Activated CD4-positive, alpha-beta T cell treated with anti-CD3 and anti-CD28 coated beads, Interleukin-2, amount 50 U/mL, for 4 hours (primary cell): ENCODE results near the gene ZNF839.
"Not testable (repeated sequence)": the region's sequence is repeated elsewhere in the genome, so short reads cannot be mapped to it uniquely, and the experiment has no call there.

Source experiments
- DNase-seq, 2 experiments: peaks; one replicate each; pipeline ENCODE4 v3.0.0-alpha.2; 2020

ZNF839 gene

DNA sequence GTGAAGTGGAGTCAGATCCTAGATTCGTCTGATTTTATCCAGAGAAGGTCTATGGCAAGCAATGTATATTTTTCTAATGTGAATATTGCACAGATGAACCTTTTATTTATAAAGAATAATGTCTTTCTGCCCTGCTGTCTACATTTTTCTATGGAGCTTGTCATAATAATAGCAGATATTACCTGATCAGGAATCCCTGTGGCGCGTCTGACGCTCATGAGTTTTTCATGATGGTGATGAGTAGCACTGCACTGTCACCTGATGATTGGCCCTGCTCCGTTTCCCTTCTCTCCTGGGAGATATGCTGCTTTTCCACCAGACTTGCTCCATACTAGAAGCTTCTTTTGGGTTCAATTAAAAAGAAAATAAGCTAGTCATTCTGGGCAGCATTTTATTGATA is 22.7 kb downstream of the ZNF839 start:
- no peak for DNase-seq

DNA sequence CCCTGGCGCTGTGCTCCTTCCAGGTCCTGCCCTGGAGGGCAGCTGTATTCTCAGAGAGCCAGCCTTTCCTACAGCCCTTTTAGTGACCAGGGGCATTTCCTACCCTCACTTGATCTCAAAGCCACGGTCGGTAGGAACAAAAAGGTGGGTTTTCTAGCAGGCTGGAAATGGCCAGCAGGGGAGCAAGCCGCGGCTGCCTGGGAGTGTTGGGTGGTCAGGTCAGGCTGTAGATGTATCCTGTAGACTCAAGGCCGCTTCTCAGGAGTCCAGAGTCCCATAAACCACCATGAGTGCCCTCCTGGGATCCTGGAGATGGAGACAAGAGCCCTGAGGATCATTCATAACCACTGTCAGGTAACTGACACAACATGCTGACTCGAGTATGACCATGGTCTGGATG is 24.5 kb downstream of the ZNF839 start:
- DNase-seq: no peak

DNA sequence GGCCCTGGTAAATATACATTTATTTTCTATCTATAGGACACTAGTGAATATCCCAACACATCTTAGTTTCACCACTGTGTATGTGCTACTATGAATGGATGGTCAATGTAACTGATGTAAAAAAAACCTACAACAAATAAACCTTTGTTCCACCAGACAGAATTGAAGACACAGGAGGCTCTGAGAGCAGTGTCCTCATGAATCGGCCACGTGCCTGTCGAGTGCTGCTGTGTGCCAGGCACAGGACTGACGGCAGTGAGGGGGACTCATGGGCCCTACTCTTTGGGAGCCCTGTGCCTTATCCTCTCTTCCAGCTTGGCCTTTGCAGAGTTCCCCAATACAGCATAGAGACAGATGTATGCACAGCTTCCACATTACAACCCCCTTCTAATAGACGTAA is 24.9 kb downstream of the ZNF839 start:
- DNase-seq: no peak

DNA sequence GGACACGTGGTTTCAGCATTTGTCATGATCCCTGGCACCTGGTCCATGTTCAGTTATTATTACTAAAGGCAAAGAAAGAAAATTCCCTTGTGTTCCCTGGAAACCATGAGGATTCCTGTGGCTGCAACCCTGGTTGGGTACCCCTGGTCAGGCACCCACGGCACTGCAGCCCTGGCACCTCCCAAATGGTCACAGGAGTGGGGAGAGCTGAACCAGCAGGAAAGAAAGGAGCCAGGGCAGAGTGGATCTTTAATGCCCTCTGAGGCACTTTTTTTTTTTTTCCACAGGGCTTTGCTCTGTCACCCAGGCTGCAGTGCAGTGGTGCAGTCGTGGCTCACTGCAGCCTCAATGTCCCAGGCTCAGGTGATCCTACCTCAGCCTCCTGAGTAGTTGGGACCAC is 25.7 kb downstream of the ZNF839 start:
- no peak for DNase-seq

DNA sequence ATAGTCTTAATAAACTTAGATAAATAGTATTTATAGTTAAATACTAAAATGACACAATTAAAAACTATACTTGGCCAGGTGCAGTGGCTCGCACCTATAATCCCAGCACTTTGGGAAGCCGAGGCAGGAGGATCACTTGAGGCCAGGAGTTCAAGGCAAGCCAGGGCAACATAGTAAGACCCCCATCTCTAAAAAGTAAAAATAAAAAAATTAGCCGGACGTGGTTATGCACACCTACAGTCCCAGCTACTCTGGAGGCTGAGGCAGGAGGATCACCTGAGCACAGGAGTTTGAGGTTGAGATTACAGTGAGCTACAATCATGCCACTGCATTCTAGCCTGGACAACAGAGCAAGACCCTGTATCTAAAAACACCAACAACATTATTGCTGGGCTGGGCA is 27.1 kb downstream of the ZNF839 start:
- DNase-seq: no peak

DNA sequence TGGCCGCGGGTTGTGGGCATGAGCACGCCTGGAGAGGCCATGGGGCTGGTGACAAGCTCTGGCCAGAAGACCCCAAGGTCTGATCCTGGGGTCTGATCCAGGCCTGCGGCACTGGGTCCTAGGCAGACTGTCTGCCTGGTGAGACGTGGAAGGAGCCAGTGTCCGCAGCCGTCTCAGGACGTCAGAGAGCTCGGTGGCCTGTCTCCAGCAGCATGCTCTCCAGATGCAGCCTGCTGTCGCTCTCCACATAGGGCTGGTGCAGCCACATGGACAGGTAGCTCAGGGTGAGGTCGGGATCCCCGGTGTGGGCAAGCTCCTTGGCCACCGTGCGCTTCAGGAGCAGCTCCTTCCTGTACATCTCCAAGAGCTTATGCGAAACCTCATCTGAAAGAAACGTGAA is 28.8 kb downstream of the ZNF839 start:
- DNase-seq: no peak

DNA sequence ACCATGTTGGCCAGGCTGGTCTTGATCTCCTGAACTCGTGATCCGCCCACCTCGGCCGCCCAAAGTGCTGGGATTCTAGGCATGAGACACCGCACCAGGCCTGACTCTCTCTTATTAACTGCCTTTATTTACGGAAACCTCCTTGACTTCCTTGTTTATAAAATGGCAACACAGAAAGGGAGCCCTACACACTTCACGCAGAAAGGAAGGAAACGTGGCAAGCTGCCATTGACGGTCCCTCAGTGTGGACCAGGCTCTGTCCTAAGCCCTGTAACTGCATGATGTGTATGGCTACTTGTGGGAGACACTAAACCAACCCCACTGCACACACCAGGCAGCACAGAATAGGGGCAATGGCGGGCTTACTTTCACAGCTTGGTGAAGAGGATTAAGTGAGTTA is 31.5 kb downstream of the ZNF839 start:
- DNase-seq: no peak

DNA sequence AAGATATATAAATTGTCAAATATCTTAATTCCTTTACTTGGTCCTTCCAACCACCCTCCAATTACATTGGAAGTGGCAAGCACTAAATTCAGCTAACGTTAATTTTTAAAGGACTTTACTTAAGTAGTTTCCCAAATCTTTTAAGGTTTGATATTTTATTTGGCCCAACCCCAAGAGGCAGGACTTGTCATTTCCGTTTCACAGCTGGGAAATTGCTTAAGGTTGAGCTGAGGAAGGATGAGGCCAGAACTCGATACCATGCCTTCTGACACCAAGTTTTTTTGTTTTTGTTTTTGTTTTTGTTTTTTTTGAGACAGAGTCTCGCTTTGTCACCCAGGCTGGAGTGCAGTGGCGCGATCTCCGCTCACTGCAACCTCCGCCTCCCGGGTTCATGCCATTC is 32.0 kb downstream of the ZNF839 start:
- DNase-seq: not testable (repeated sequence)

DNA sequence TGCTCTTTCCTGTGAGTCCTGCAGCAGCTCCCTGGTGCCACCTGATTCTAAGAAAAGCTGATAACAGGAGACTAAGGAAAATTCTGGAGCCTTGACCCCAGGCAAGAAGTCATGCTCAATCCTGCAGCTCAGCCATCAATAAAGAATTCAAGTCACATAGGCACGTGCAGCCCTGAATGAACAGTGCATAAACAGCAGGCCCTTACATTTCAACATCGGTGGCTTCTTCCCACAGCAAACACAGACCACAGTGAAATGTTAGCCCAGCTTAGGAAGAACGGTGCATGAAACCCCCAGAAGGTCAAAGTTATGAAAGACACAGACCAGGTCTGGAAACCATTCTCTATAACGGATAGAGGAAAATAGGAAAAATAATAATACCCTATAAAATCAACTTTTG is 32.7 kb downstream of the ZNF839 start:
- no peak for DNase-seq

DNA sequence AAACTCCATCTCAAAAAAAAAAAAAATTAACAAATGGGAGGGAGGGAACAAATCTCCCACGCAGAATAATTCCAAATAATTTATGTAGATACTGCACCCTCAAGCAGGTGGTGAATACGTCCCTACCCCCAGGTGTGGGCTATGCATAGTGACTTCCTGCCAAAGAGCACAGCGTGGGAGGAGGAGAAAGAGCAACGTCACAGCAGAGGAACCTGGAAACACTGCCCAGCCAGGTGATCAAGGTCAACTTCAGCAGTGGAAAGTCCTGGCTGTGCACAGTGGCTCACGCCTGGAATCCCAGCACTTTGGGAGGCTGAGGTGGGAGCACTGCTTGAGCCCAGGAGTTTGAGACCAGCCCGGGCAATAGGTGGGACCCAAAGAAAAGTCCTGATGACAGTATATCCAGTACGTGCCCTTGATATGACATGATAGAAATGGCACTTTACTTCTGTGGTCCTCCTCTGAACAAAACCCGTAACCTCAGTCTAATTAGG is 33.6 kb downstream of the ZNF839 start:
- no peak for DNase-seq

DNA sequence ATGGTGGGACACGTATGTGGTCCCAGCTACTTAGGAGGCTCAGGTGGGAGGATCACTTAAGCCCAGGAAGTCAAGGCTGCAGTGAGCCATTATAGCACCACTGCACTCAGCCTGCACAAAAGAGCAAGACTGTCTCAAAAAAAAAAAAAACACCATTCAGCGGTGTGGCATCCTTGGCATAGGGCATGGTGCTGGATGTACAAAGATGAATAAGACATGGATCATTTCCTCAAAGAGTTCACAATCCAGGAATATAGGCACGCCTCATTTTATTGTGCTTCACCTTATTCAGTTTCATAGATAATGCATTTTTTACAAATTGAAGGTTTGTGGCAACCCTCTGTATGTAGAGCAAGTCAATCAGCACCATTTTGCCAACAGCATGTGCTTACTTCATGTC is 36.7 kb downstream of the ZNF839 start:
- no peak for DNase-seq

DNA sequence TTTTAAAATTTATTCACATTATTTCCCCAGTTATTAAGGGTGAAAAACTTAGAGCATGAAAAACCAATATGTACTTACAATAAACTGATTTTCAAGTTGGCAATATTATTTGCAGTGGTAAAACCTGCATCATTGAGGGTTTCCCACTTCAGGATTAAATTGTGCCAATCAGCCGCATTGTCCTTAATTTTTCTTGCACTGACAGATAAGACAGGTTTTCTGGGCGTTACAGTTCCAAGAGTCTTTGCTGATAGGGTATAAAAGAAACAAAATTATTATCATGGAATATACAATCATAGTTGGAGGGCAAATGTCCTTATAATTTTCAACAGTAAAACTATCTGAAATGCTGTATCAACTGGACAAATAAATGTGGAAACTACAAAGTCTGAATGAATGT is 39.8 kb downstream of the ZNF839 start:
- no peak for DNase-seq

DNA sequence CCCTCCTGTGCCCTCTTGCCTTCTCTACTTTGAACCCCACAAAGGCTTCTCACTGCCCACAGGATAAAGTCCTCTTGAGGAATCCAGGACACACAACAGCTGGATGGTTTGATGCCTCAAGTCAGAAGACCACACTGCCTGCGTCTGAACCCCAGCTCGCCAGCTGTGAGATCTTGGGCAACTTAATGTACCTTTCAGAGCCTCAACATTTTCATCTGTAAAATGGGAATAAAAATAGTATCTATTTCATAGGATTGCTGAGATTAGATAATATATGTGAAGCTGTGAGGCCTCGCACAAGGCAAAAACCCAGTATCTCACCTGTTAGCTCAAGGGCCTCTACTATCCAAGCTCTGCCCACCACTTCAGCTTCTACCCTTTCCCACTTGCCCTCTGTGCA is 40.8 kb downstream of the ZNF839 start:
- DNase-seq: no peak

DNA sequence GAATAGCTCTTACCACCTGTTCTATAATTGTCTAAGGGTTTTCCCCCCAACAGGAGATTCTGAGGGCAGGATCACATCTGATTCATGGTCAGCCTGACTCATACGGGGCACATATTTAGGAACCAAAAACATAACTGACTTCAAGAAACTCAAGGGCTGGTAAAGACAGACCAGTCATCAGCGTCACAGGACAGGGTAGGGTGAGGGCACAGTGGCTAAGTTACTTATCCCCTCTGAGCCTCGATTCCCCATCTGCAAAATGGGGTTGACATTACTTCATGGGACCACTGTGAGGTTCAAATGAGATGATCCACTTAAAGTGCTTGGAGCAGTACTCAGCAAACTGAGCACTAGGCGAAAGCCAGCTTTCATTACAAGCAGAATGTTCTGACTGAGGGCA is 42.5 kb downstream of the ZNF839 start:
- DNase-seq: peak; percentile 30 to 33

DNA sequence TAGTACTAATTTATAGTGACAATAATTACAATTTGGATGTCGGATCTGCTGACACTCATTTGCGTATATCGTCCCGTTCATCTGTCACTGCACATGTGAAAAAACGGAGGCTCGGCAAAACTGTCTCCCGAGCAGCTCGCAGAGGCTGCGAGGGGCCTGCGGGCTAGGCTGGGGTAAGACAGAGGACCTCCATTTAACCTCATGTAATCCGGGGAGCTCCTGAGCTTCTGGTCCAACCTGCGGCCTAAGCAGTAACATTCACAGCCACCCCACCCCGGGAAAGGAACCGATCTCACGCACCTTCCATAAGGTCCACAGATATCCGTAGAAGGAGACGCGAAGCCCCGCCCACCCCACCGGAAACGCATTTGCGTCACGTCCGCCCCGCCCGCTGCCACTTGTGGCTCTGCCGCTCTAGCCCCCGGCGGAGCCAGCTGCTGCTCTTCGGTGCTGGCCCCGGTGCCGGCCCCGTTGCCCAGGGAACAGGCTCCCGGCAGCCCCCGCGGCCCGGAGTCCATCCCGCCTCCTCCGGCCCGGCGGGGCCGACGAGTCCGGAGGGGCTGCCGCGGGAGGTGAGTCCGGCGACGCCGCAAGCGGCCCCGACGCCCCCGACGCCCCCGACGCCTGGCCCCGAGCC is 43.1 kb downstream of the ZNF839 start, which contains the start of the genes CINP and TECPR2:
Gene CINP (minus strand): TSS at position 346 of the 637 bp plus-strand sequence. CDS start 39 bp downstream, at position 307.
Gene TECPR2 (plus strand): TSS at position 397 of the 637 bp plus-strand sequence. CDS start 13,781 bp downstream, outside the sequence.
- DNase-seq: peak; percentile 96 to 98

DNA sequence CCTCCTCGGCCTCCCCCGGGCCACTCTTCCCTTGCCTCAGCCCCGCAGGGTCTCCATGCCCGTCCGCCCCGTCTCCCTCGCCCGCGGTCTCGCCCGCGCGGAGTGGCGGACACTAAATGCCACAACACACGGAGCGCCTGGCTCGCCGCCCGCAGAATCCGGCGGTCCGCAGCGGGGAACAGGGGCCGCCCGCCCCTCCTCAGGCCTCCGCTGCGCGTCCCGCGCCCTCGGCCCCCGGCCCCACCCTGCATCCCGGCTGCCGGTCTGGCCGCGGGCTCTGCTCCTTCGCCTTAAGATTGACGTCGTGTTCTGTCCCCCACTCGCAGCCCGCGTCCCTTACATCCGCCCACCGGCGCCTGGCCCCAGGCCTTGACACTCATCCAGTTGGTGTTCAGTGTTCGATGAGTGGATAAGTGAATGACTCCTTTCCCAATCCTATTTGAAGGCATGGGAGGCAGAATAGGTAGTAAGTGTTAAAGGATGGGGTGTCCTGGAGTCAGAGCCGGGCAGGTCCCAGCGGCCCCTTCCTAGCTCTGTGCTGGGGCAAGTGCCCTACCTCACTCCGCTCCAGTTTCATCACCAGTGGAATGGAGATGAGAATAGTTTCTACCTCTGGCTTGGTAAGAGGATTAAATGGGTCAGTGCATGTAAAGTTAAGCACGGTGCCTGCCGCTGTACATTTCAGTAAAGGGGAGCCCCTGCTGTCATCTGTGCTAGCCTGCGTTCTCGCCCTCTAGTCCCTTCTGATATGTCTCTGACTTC is 43.8 kb downstream of the ZNF839 start:
- DNase-seq: peak; percentile 9 to 19

DNA sequence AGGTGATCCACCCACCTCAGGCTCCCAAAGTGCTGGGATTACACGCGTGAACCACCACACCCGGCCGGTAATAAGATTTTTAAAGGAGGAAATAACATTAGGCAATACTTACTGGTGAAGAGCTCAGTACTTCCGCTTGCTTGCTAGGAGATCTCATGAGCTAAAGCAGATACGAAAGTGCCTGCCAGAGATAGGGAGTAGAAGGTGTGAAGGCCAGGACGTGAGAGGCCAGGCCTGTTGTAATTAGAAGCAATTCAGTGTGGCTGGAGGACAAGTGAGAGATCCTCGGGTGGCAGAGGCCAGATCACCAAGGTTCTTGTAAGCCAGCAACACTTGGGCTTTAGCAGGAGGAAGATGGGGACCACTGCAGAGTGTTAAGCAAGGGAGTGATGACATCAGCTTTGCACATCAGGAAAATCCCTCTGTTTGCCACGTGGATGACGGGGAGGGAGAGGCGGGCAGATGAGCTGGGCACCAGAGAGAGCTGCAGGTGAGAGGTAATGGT is 50.8 kb downstream of the ZNF839 start:
- DNase-seq: no peak

DNA sequence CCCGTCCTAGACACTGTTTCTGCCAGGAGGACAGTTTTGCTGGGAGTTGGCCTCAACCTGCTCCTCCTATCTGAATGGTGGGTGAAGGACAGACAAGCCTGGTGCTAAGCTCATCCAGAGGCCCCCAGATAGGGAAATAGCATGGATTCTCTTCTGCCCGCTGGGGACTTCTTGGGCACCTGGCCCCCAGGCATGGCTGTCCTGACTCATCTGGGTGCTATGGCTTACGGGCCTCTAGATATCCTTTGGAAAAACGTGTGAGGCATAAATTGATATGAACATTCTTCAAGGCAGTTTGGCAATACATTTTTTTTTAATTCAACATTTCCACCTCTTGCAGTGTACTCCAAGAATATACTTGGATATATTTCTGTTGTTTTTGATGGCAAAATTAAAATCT is 51.8 kb downstream of the ZNF839 start:
- no peak for DNase-seq

DNA sequence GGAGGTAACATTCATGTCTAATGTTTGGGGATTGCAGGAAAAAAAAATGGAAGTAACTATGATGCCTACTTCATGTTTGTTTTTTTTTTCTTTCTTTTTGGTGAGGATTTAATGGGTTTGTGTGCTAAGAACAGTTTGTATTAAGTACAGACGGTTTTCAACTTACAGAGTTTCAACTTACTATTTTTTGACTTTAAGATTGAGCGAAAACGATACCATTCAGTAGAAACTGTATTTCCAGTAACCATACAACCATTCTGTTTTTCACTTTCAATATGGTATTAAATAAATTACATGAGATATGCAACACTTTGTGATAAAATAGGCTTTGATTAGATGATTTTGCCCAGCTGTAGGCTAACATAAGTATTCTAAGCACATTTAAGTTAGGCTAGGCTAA is 53.6 kb downstream of the ZNF839 start:
- DNase-seq: no peak

DNA sequence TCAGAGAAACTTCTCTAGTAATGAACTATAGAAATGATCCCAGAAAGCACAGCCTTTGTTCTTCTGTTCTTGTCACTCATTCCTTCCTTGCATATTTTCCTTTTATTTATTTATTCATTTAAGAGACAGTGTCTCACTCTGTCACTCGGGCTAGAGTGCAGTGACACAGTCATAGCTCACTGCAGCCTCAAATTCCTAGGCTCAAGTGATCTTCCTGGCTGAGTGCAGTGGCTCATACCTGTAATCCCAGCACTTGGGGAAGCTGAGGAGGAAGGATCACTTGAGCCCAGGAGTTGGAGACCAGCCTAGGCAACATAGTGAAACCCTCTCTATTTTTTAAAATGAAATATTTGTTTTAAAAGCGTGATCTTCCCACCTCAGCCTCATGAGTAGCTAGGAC is 54.7 kb downstream of the ZNF839 start:
- no peak for DNase-seq

DNA sequence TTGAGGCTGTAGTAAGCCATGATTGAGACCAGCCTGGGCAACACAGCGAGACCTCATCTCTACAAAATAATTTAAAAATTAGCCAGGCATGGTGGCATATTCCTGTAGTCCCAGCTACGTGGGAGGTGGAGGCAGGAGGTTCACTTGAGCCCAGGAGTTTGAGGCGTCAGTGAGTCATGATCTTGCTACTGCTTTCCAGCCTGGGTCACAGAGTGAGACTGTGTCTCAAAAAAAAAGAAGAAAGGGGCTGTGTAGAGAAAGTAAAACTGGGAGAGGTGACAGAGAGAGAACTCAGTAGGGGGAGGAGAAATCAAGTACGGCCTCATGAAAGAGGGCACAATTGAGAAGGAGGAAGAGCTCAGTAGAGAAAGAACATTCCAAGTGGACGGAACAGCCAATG is 55.6 kb downstream of the ZNF839 start:
- no peak for DNase-seq

DNA sequence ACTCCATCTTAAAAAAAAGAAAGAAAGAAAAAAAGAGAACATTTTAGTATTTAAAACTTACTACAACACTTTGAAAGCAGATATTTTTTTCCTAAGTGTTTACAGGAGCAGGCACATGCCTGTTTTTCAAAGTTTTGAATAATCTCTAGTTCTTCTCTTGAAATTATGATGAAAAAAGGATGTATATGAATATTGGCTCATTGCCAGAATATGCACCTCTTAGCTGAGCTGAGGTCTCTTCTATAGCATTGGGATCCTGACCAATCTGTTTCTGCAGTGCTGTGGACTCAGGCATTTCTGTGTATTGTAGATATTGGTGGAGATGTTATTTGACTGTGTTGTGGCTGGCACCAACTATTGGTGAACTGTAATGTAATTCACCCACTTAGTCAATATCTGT is 58.1 kb downstream of the ZNF839 start:
- DNase-seq: no peak

DNA sequence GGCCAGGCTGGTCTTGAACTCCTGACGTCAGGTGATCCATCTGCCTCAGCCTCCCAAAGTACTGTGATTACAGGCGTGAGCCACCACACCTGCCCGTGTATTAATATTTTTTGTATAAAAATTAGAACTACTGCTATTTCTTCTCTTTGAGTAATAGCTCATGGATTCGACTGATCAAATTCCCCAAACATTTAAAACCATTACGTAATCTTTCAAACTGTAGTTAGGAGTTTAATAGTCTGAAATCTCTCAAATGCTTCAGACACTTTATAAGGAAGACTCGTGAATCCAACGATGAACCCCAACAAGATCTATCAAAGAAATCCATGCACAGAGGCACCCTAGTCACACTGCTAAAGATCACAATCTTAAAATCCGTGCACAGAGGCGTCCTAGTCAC is 59.3 kb downstream of the ZNF839 start:
- DNase-seq: no peak

DNA sequence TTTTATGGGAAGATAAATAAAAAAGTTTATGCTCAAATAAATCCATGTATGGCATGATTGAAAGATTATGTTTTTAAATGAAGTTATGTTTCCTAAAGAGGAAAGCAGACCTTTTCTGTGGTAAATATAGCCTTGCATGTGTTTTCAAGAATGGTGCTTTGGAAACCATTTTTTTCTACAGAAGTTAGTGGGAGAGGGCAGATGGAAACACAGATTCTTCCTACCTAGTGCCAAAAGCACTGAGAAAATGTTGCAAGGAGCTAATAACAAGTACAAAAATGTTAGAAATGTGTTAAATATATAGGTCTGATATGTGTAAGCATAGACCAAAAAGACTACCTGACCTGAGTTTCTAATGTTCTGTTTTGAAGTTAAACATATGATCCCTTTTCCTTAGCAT is 67.5 kb downstream of the ZNF839 start:
- DNase-seq: no peak
